PC-9 (cell line): ENCODE data around the gene ALDH2. TPM values are rescaled to one million over a fixed set of nuclear protein-coding genes. Genes with fewer than 3 reads are reported as not detected.
"Not testable (repeated sequence)": the region's sequence is repeated elsewhere in the genome, so short reads cannot be mapped to it uniquely, and the experiment has no call there.

Experiments used
- Bru-seq: library from RNA; stranded (reverse); fragments of 400-500 nt; gene quantifications from one replicate; lab custom pipeline; 2021; lab: Mats Ljungman, UMichigan
- BruChase-seq, 2 experiments: library from RNA; stranded (reverse); fragments of 400-500 nt; gene quantifications; one replicate each; lab custom pipeline; 2021; lab: Mats Ljungman, UMichigan
- BruUV-seq: library from RNA; stranded (reverse); fragments of 400-500 nt; replicated peaks from 2 replicates; lab custom pipeline; 2021; lab: Mats Ljungman, UMichigan
- CTCF ChIA-PET: fragments of 300-600 bp; sonication (Branson Sonifier 250); formaldehyde crosslinking; loops from one replicate; lab custom pipeline; 2022; ENCODE audit warnings: antibody characterized with exemption; lab: Charles Lee
- POLR2A ChIA-PET: fragments of 300-600 bp; sonication (Branson Sonifier 250); formaldehyde crosslinking; loops from one replicate; lab custom pipeline; 2022; ENCODE audit warnings: antibody characterized with exemption; ENCODE audit not compliant: unreplicated experiment; lab: Charles Lee
- DNase-seq, 2 experiments: peaks; one replicate each; pipeline versions ENCODE4 v3.0.0 to v3.0.0-alpha.2; 2015 to 2022; ENCODE audit warnings: mixed read lengths in 1 of 2
- H2AFZ ChIP-seq: fragments of 200-600 bp; sonication (generic); 2 replicates; pipeline ENCODE4 v1.8.1; 2017; ENCODE audit warnings: antibody characterized with exemption
- H3F3A ChIP-seq: fragments of 200-600 bp; sonication (generic); 2 replicates; pipeline ENCODE4 v1.8.1; 2017; ENCODE audit warnings: antibody characterized with exemption, mild to moderate bottlenecking, low read depth; ENCODE audit not compliant: insufficient read depth
- H3K27ac ChIP-seq: fragments of 200-600 bp; sonication (generic); 2 replicates; pipeline ENCODE4 v1.6.1; 2016; ENCODE audit warnings: mixed run types
- H3K27me3 ChIP-seq: fragments of 200-600 bp; sonication (generic); 2 replicates; pipeline ENCODE4 v1.6.1; 2016; ENCODE audit warnings: low read depth, mixed run types; ENCODE audit not compliant: insufficient read depth
- H3K36me3 ChIP-seq: fragments of 200-600 bp; sonication (generic); 2 replicates; pipeline ENCODE4 v1.6.1; 2016; ENCODE audit warnings: low read depth, mixed run types
- H3K4me1 ChIP-seq: fragments of 200-600 bp; sonication (generic); replicated peaks from 2 replicates; pipeline ENCODE4 v1.6.1; 2016; ENCODE audit warnings: mixed run types; ENCODE audit not compliant: insufficient read depth
- H3K4me2 ChIP-seq: fragments of 200-600 bp; sonication (generic); 2 replicates; pipeline ENCODE4 v1.6.1; 2017; ENCODE audit warnings: mixed run types
- H3K4me3 ChIP-seq: fragments of 200-600 bp; sonication (generic); 2 replicates; pipeline ENCODE4 v1.6.1; 2016; ENCODE audit warnings: mixed run types
- H3K79me2 ChIP-seq: fragments of 200-600 bp; sonication (generic); 2 replicates; pipeline ENCODE4 v1.6.1; 2017; ENCODE audit warnings: low read depth, mixed run types
- H3K9me2 ChIP-seq: fragments of 200-600 bp; sonication (generic); 2 replicates; pipeline ENCODE4 v1.8.1; 2017; ENCODE audit warnings: mild to moderate bottlenecking; ENCODE audit not compliant: insufficient read depth
- H3K9me3 ChIP-seq: fragments of 200-600 bp; sonication (generic); 2 replicates; pipeline ENCODE4 v1.8.1; 2016; ENCODE audit warnings: low read depth; ENCODE audit not compliant: insufficient read depth
- H4K20me1 ChIP-seq: fragments of 200-600 bp; sonication (generic); 2 replicates; pipeline ENCODE4 v1.8.1; 2017; ENCODE audit not compliant: insufficient read depth
- CTCF ChIP-seq: fragments of 200-600 bp; sonication (generic); conservative IDR thresholded peaks from 2 replicates; pipeline ENCODE4 v1.6.1; 2017; ENCODE audit warnings: mixed run types, antibody characterized with exemption, mild to moderate bottlenecking, moderate library complexity
- EZH2 ChIP-seq: fragments of 200-600 bp; sonication (generic); IDR thresholded peaks from 2 replicates; pipeline ENCODE4 v1.8.0; 2017; ENCODE audit warnings: antibody characterized with exemption, low read depth
- intact Hi-C: fragments of 100-400 bp; cut with micrococcal nuclease; formaldehyde crosslinking; loops from one replicate; pipeline ENCODE4 v1.10.0; 2022; ENCODE audit not compliant: unreplicated experiment
- long read RNA-seq: library from polyadenylated mRNA; stranded (forward); transcript quantifications from one replicate; pipeline ENCODE4 v2.0.0, GENCODE V29; 2022
- total RNA-seq: library from RNA; stranded (reverse); gene quantifications from 2 replicates; pipeline ENCODE4 v1.2.3, GENCODE V29; 2021

ALDH2 gene
- total RNA-seq = 38.9 and 42.1 TPM in 2 replicates
- percentile 50 among the genes with signal in this experiment for Bru-seq, nascent RNA
- percentile 39 among the genes with signal in this experiment for BruChase-seq, experiment 1, labeled RNA remaining after a 2-hour chase
- percentile 57 among the genes with signal in this experiment for BruChase-seq, experiment 2, labeled RNA remaining after a 6-hour chase
- long read RNA-seq, full-length matches to known transcripts = 62 of 72 reads
- long read RNA-seq, partial matches to known transcripts = 5 of 72 reads
- long read RNA-seq, other reads (novel, unspliced or antisense) = 5 of 72 reads

- peak within 1 kb of the TSS; percentile 99 for H2AFZ ChIP-seq
- no peaks in the 10 kb centered on the region for H3K9me3 ChIP-seq
- H4K20me1 ChIP-seq = no peaks in the 10 kb centered on the region
- BruUV-seq = no TSS peak
- peak within 1 kb of the TSS; percentile 89 for H3K4me3 ChIP-seq
- ChIA-PET CTCF (no interaction called here), POLR2A (interaction anchor here (0.6 kb wide), 1 partner anchor 49 kb away, joined by 4 read pairs; no protein-coding TSS in a partner anchor)
- H3K27ac ChIP-seq = no peak within 1 kb of the TSS
- H3K27me3 ChIP-seq = no peaks in the 10 kb centered on the region
- H3K36me3 ChIP-seq = no peaks in the 10 kb centered on the region
- H3K4me2 ChIP-seq = peak within 1 kb of the TSS; percentile 99
- peaks cover 24% of the 10 kb centered on the region for H3K4me1 ChIP-seq
- H3K79me2 ChIP-seq = peaks cover 9% of the 10 kb centered on the region; the same call in 1 of the 2 replicates
- H3F3A ChIP-seq = peaks cover 17% of the 10 kb centered on the region; the same call in 1 of the 2 replicates
- DNase-seq = peak; percentile 41 to 65
- intact Hi-C loops = no loop called here
- no peaks in the 10 kb centered on the region for H3K9me2 ChIP-seq
- TF ChIP-seq EZH2 = no peak
- TF ChIP-seq CTCF = no peak
These were observed at the start of gene ALDH2 for GRCh38 chr12:111766608-111767361. Gene ALDH2 (plus strand): TSS chr12:111766933. CDS start chr12:111766983, 50 bp downstream.

GRCh38 chr12:111719316-111719715 is 47.4 kb upstream of the ALDH2 start:
- H3F3A ChIP-seq, H3K9me3 ChIP-seq, BruUV-seq, intact Hi-C loops, H4K20me1 ChIP-seq, POLR2A ChIA-PET, H3K27me3 ChIP-seq, H3K9me2 ChIP-seq, H3K4me2 ChIP-seq, H3K4me3 ChIP-seq, H3K79me2 ChIP-seq, H3K4me1 ChIP-seq, CTCF ChIA-PET, DNase-seq, H2AFZ ChIP-seq, H3K36me3 ChIP-seq, H3K27ac ChIP-seq: not testable (repeated sequence)

GRCh38 chr12:111720457-111720856 is 46.3 kb upstream of the ALDH2 start:
- H3K4me3 ChIP-seq = no peak overlapping the region
- H3K27ac ChIP-seq = no peak overlapping the region
- CTCF ChIA-PET = interaction anchor here (0.7 kb wide), 1 partner anchor 47 kb away, joined by 3 read pairs; no protein-coding TSS in a partner anchor
- POLR2A ChIA-PET = no interaction called here
- intact Hi-C loops = no loop called here
- H3F3A ChIP-seq = no peaks in the 10 kb centered on the region; the same call in 1 of the 2 replicates
- no peak overlapping the region for H2AFZ ChIP-seq
- no peaks in the 10 kb centered on the region for H3K9me3 ChIP-seq
- TF ChIP-seq CTCF (no peak), EZH2 (no peak)
- no peaks in the 10 kb centered on the region for H4K20me1 ChIP-seq
- no peaks in the 10 kb centered on the region for H3K9me2 ChIP-seq
- DNase-seq = no peak
- H3K79me2 ChIP-seq = no peaks in the 10 kb centered on the region
- H3K4me1 ChIP-seq = no peaks in the 10 kb centered on the region
- H3K4me2 ChIP-seq = no peak overlapping the region
- H3K27me3 ChIP-seq = no peaks in the 10 kb centered on the region
- peaks cover 4% of the 10 kb centered on the region; the same call in 1 of the 2 replicates for H3K36me3 ChIP-seq
- no TSS peak for BruUV-seq

- H3F3A ChIP-seq, POLR2A ChIA-PET, CTCF ChIA-PET: not testable (repeated sequence)
These were observed 42.9 kb upstream of the ALDH2 start for GRCh38 chr12:111723646-111724360.

More at GRCh38 chr12:111723646-111724360, 42.9 kb upstream of the ALDH2 start:
- BruUV-seq, H3K27ac ChIP-seq, H3K4me1 ChIP-seq, H3K4me2 ChIP-seq, H2AFZ ChIP-seq, H3K9me2 ChIP-seq, DNase-seq, H3K27me3 ChIP-seq, H3K79me2 ChIP-seq, H4K20me1 ChIP-seq, H3K36me3 ChIP-seq, H3K9me3 ChIP-seq, H3K4me3 ChIP-seq, intact Hi-C loops: not testable (repeated sequence)
